IPS-18c (cell line): Measurements from ENCODE around the gene TSPAN14.
"Not testable (repeated sequence)": the region's sequence is repeated elsewhere in the genome, so short reads cannot be mapped to it uniquely, and the experiment has no call there.

ENCODE experiments used
- H3K4me3 ChIP-seq: 2 replicates; pipeline ENCODE4 v1.7.0; 2013; ENCODE audit warnings: low read depth, mild to moderate bottlenecking, low read length, moderate library complexity; ENCODE audit not compliant: insufficient read depth
- H3K9me3 ChIP-seq: one replicate; pipeline ENCODE4 v1.6.1; 2013; ENCODE audit warnings: mild to moderate bottlenecking, low read length, moderate library complexity; ENCODE audit not compliant: control insufficient read depth, insufficient read depth

The TSPAN14 gene

GRCh38 chr10:80473692-80474596 is 19.8 kb downstream of the TSPAN14 start:
- no peak overlapping the region for H3K4me3 ChIP-seq
- H3K9me3 ChIP-seq, result peaks cover 2% of the 10 kb centered on the region

GRCh38 chr10:80474597-80474910 is 20.4 kb downstream of the TSPAN14 start:
- no peak overlapping the region for H3K4me3 ChIP-seq

GRCh38 chr10:80474941-80475340 is 20.8 kb downstream of the TSPAN14 start:
- Histone ChIP-seq H3K4me3 (no peak overlapping the region), H3K9me3 (peaks cover 2% of the 10 kb centered on the region)

More at GRCh38 chr10:80474597-80474910, 20.4 kb downstream of the TSPAN14 start:
- H3K9me3 ChIP-seq, result peaks cover 2% of the 10 kb centered on the region

GRCh38 chr10:80475641-80476040 is 21.5 kb downstream of the TSPAN14 start:
- H3K9me3 ChIP-seq, H3K4me3 ChIP-seq: not testable (repeated sequence)

- Histone ChIP-seq H3K9me3 (peaks cover 2% of the 10 kb centered on the region), H3K4me3 (no peak overlapping the region)
Measured at GRCh38 chr10:80476685-80477084, 22.6 kb downstream of the TSPAN14 start.

GRCh38 chr10:80477813-80478212 is 23.7 kb downstream of the TSPAN14 start:
- H3K4me3 ChIP-seq, result no peak overlapping the region
- peaks cover 2% of the 10 kb centered on the region for H3K9me3 ChIP-seq

GRCh38 chr10:80480373-80480772 is 26.3 kb downstream of the TSPAN14 start:
- H3K4me3 ChIP-seq, H3K9me3 ChIP-seq: not testable (repeated sequence)

- H3K4me3 ChIP-seq, result no peak overlapping the region
- H3K9me3 ChIP-seq, result peaks cover 2% of the 10 kb centered on the region
Measured at GRCh38 chr10:80480852-80481251, 26.7 kb downstream of the TSPAN14 start.

- Histone ChIP-seq H3K9me3 (peaks cover 3% of the 10 kb centered on the region), H3K4me3 (no peak overlapping the region)
Measured at GRCh38 chr10:80484243-80484642, 30.1 kb downstream of the TSPAN14 start.

- Histone ChIP-seq H3K4me3 (no peak overlapping the region), H3K9me3 (peaks cover 3% of the 10 kb centered on the region)
Measured at GRCh38 chr10:80484676-80485075, 30.6 kb downstream of the TSPAN14 start.

GRCh38 chr10:80485076-80485945 is 31.2 kb downstream of the TSPAN14 start:
- Histone ChIP-seq H3K4me3 (no peak overlapping the region), H3K9me3 (peaks cover 3% of the 10 kb centered on the region)

GRCh38 chr10:80485946-80486764 is 32.0 kb downstream of the TSPAN14 start:
- H3K9me3 ChIP-seq, result peaks cover 3% of the 10 kb centered on the region
- H3K4me3 ChIP-seq, result no peak overlapping the region

GRCh38 chr10:80486785-80487420 is 32.8 kb downstream of the TSPAN14 start:
- Histone ChIP-seq H3K4me3 (no peak overlapping the region), H3K9me3 (peaks cover 3% of the 10 kb centered on the region)

- no peak overlapping the region for H3K4me3 ChIP-seq
- peaks cover 3% of the 10 kb centered on the region for H3K9me3 ChIP-seq
Measured at GRCh38 chr10:80487421-80487785, 33.3 kb downstream of the TSPAN14 start.

GRCh38 chr10:80487791-80488538 is 33.9 kb downstream of the TSPAN14 start:
- Histone ChIP-seq H3K9me3 (peaks cover 3% of the 10 kb centered on the region), H3K4me3 (no peak overlapping the region)

GRCh38 chr10:80488539-80489066 is 34.5 kb downstream of the TSPAN14 start:
- H3K4me3 ChIP-seq, result no peak overlapping the region

More at GRCh38 chr10:80488539-80489066, 34.5 kb downstream of the TSPAN14 start:
- H3K9me3 ChIP-seq, result peaks cover 3% of the 10 kb centered on the region
